ENCODE results near the gene CENPT. TPM values are rescaled to one million over a fixed set of nuclear protein-coding genes. Genes with fewer than 3 reads are reported as not detected.
"Not testable (repeated sequence)": the region's sequence is repeated elsewhere in the genome, so short reads cannot be mapped to it uniquely, and the experiment has no call there.

The CENPT gene
- total and polyA plus RNA-seq, 2 of the 8 experiments (the other 6 are each of a cell fraction or from before 2014, with no cell fraction given), result 42.4 to 53.4 TPM

DNA sequence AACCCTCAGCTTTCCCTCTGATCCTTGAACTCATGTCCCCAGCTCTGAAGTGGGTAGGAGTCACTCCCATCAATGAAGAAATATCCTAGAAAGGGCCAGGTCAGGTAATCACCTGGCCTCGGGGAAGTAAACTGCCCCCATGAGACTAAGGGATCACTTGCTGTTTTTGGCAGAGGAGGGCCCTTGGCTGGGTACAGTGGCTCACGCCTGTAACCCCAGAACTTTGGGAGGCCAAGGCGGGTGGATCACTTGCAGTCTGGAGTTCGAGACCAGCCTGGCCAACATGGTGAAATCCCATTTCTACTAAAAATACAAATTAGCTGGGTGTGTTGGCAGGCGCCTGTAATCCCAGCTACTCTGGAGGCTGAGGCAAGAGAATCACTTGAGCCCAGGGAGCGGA is 16.6 kb upstream of the CENPT start:
- H3K4me1 ChIP-seq (replicated peaks in 1 of 4; ENCODE audit: control insufficient read depth in 3 of 4, insufficient read depth in 4 of 4, low read length in 3 of 4); H3K27ac ChIP-seq (ENCODE audit: low read depth, low read length); H2BK15ac ChIP-seq (ENCODE audit: low read length); H3K56ac ChIP-seq (replicated peaks; ENCODE audit: insufficient read length, low read depth, low read length); H4K91ac ChIP-seq (replicated peaks; ENCODE audit: insufficient read length, low read length); H3K23ac ChIP-seq (ENCODE audit: insufficient read length); H3K9ac ChIP-seq (replicated peaks in 1 of 4; ENCODE audit: extremely low read depth in 1 of 4, low read depth in 3 of 4, low read length in 3 of 4); H3K14ac ChIP-seq (ENCODE audit: insufficient read length); H3K27me3 ChIP-seq (replicated peaks in 1 of 4; ENCODE audit: control insufficient read depth in 3 of 4, extremely low read depth in 1 of 4, insufficient read depth in 3 of 4, low read length in 3 of 4); FAIRE-seq; H3K4ac ChIP-seq (replicated peaks; ENCODE audit: insufficient read length, low read depth, low read length); H2BK5ac ChIP-seq (ENCODE audit: low read depth, low read length); H3K18ac ChIP-seq (ENCODE audit: extremely low read depth, low read length); H4K5ac ChIP-seq (ENCODE audit: insufficient read length, low read depth, low read length); H3K9me3 ChIP-seq (ENCODE audit: insufficient read depth in 2 of 2, low read depth in 1 of 2, low read length in 1 of 2); H3K4me2 ChIP-seq (ENCODE audit: insufficient read depth in 1 of 2, low read depth in 2 of 2, low read length in 2 of 2); H3K23me2 ChIP-seq (ENCODE audit: low read depth, low read length); H2BK12ac ChIP-seq (ENCODE audit: low read depth, low read length); DNase-seq (ENCODE audit: low read depth in 1 of 2, low spot score in 2 of 2); H2BK120ac ChIP-seq (replicated peaks; ENCODE audit: low read depth, low read length); H3K4me3 ChIP-seq (ENCODE audit: extremely low read depth in 1 of 4, insufficient read depth in 2 of 4, low read depth in 3 of 4, low read length in 4 of 4); H4K8ac ChIP-seq (ENCODE audit: extremely low read depth, insufficient read depth, low read length); H2AK5ac ChIP-seq (ENCODE audit: low read depth, low read length); H2AFZ ChIP-seq (ENCODE audit: low read length); H2BK20ac ChIP-seq (ENCODE audit: low read length): not testable (repeated sequence)
- Histone ChIP-seq H4K20me1 (replicated peaks in 1 of 2; ENCODE audit: control insufficient read depth in 1 of 2, insufficient read depth in 2 of 2, low read length in 2 of 2) (peaks cover 21 to 42% of the 10 kb centered on the region in 2 experiments), H3K79me1 (ENCODE audit: low read depth, low read length) (peaks cover 35% of the 10 kb centered on the region), H3K79me2 (ENCODE audit: control insufficient read depth in 1 of 2, insufficient read depth in 2 of 2, low read length in 2 of 2) (peaks cover 8 to 48% of the 10 kb centered on the region in 2 experiments), H3K36me3 (ENCODE audit: control insufficient read depth in 2 of 4, insufficient read depth in 4 of 4, low read length in 3 of 4) (peaks cover 12 to 49% (median 20%) of the 10 kb centered on the region in 4 experiments; a peak in 7 of 8 replicates)
- ChIA-PET POLR2A (ENCODE audit: partially characterized antibody) (interaction anchor here (0.7 to 7.0 kb wide), 4 partner anchors 9 to 71 kb away, joined by 3 to 100 read pairs (median 6); partner anchors contain the start of genes CENPT, EDC4 and NUTF2), CTCF (ENCODE audit: partially characterized antibody) (interaction anchor here (1.6 to 12.2 kb wide), 7 partner anchors 9 to 52 kb away, joined by 5 to 123 read pairs (median 17); partner anchors contain the start of genes CENPT, NRN1L and NUTF2)
- 87% methylated on average over 6 of the region's 6 CpGs; no CpG with 5 or more reads in 1 of the 2 experiments for WGBS, 2 experiments (ENCODE audit: extremely low coverage in 1 of 2, insufficient coverage in 1 of 2, insufficient read length in 1 of 2, insufficient replicate concordance in 2 of 2, low coverage in 1 of 2, low lambda C conversion rate in 2 of 2, missing lambda C conversion rate in 1 of 2)
